ENCODE results near the gene COPS6. TPM values are rescaled to one million over a fixed set of nuclear protein-coding genes. Genes with fewer than 3 reads are reported as not detected.

The COPS6 gene
- total RNA-seq, 4 donors from 2014 or later: 32.5 to 71.5 (median 39.9) TPM

DNA sequence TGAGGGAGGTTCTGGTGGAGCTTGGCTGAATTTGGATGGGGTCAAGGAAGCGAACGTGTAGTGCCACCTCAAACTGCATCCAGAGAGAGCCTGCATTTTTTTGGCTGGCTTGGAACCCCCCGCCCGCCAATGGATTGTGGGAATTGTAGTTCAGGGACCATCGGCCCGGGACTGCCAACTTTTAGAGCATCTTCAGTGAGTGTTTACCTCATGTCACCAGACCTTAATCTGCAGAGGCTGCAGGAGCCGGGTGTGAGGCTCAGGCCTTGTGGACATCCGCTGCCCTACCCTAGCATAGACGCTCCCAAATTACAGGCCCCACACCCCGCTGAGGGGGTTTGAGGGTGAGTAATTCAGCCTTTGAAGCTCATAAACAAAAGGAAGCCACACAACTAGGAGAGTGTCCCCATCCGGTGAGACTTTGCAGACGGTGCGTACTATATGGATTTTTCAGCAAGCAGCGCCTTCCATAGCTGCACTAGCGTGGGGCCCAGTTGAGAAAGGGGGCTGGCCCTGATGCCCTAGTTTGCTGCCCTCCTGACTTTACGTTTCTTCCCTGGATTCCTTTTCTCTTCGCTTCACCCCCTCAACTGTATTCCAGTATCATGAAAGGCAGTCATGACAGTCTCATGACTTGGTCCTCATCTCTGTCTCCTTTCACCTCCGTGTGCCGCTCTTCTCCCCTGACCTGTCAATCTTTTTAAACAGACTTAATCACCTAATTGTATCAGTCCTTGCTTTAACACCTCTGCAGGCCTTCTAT is 31.4 kb downstream of the COPS6 start:
- peak; percentile 50 to 52 for DNase-seq
- no peaks in the 10 kb centered on the region for H3K9me3 ChIP-seq
- H3K36me3 ChIP-seq: no peaks in the 10 kb centered on the region
- intact Hi-C loops (cut with DNase I): no loop called here
- peaks cover 7 to 13% of the 10 kb centered on the region in 2 donors for H3K4me1 ChIP-seq
- TF ChIP-seq, protein P1, sequence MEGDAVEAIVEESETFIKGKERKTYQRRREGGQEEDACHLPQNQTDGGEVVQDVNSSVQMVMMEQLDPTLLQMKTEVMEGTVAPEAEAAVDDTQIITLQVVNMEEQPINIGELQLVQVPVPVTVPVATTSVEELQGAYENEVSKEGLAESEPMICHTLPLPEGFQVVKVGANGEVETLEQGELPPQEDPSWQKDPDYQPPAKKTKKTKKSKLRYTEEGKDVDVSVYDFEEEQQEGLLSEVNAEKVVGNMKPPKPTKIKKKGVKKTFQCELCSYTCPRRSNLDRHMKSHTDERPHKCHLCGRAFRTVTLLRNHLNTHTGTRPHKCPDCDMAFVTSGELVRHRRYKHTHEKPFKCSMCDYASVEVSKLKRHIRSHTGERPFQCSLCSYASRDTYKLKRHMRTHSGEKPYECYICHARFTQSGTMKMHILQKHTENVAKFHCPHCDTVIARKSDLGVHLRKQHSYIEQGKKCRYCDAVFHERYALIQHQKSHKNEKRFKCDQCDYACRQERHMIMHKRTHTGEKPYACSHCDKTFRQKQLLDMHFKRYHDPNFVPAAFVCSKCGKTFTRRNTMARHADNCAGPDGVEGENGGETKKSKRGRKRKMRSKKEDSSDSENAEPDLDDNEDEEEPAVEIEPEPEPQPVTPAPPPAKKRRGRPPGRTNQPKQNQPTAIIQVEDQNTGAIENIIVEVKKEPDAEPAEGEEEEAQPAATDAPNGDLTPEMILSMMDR (IDR thresholded peaks at IDR 0.05): no peak
- H3K27ac ChIP-seq: peak overlapping the region in 2 of 3 donors; percentile 81 to 96
- 26 to 36% methylated on average over 12 to 16 of the region's 19 CpGs for WGBS, 2 donors
- peak overlapping the region; percentile 27 to 85 (median 40) for H3K4me3 ChIP-seq (replicated peaks in 1 of 3)
- H3K27me3 ChIP-seq: no peaks in the 10 kb centered on the region

GRCh38 chr7:100120733-100121036 is 31.9 kb downstream of the COPS6 start:
- no peaks in the 10 kb centered on the region for H3K9me3 ChIP-seq
- no peaks in the 10 kb centered on the region for H3K27me3 ChIP-seq
- peak overlapping the region in 1 of 3 donors; percentile 96 for H3K27ac ChIP-seq
- TF ChIP-seq POLR2A (IDR thresholded peaks at IDR 0.05): no peak
- TF ChIP-seq, protein P1 (IDR thresholded peaks at IDR 0.05): no peak
- intact Hi-C loops (cut with DNase I): no loop called here
- 31 to 53% methylated on average over 1 of the region's 1 CpG for WGBS, 2 donors
- no peaks in the 10 kb centered on the region for H3K36me3 ChIP-seq
- H3K4me1 ChIP-seq: peaks cover 7 to 19% of the 10 kb centered on the region in 2 donors
- H3K4me3 ChIP-seq (replicated peaks in 1 of 3): no peak overlapping the region
- DNase-seq: no peak

GRCh38 chr7:100122067-100122466 is 33.3 kb downstream of the COPS6 start:
- H3K36me3 ChIP-seq: no peaks in the 10 kb centered on the region
- no peaks in the 10 kb centered on the region for H3K27me3 ChIP-seq
- H3K4me3 ChIP-seq (replicated peaks in 1 of 3): no peak overlapping the region
- peaks cover 13 to 24% of the 10 kb centered on the region in 2 donors for H3K4me1 ChIP-seq
- H3K9me3 ChIP-seq: no peaks in the 10 kb centered on the region
- peak; percentile 19 to 20 for DNase-seq
- H3K27ac ChIP-seq: no peak overlapping the region
- intact Hi-C loops (cut with DNase I): no loop called here
- TF ChIP-seq, protein P1 (IDR thresholded peaks at IDR 0.05): no peak
- no peak for TF ChIP-seq POLR2A (IDR thresholded peaks at IDR 0.05)
- WGBS, 2 donors: 61 to 64% methylated on average over 13 of the region's 13 CpGs

DNA sequence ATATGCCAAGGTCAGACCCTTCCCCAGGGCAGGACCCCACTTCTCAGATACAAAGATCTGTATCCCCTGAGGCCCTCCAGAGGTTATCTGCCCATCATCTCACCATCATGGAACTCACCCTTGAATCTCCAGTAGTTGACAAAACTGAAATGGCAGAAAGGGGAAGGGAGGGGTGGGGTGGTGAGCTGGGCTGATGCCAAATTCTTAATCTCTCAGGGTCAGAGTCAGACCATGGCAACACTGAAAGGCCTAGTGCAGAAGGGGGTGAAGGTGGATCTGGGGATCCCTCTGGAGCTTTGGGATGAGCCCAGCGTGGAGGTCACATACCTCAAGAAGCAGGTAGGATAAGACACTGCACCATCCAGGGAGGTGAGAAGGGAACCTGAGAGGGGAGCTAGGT is 33.8 kb downstream of the COPS6 start:
- Histone ChIP-seq H3K4me3 (replicated peaks in 1 of 3) (no peak overlapping the region), H3K4me1 (peaks cover 13 to 24% of the 10 kb centered on the region in 2 donors), H3K9me3 (no peaks in the 10 kb centered on the region), H3K36me3 (no peaks in the 10 kb centered on the region), H3K27ac (no peak overlapping the region), H3K27me3 (no peaks in the 10 kb centered on the region)
- WGBS, 2 donors: 100% methylated on average over 1 of the region's 1 CpG
- no peak for TF ChIP-seq POLR2A (IDR thresholded peaks at IDR 0.05)
- TF ChIP-seq, protein P1 (IDR thresholded peaks at IDR 0.05): no peak
- intact Hi-C loops (cut with DNase I): no loop called here
- no peak for DNase-seq

Data from thyroid gland (tissue), 4 donors.